Measurements from ENCODE around the gene NDFIP1. TPM values are rescaled to one million over a fixed set of nuclear protein-coding genes. Genes with fewer than 3 reads are reported as not detected.

Gene NDFIP1
- total and polyA plus RNA-seq, 2 of the 4 experiments (the other 2 are of a cell fraction), result 7.7 to 15.4 TPM

- Histone ChIP-seq H2BK20ac (ENCODE audit: low read depth, low read length) (no peak overlapping the region), H3K79me1 (ENCODE audit: low read depth in 1 of 2, low read length in 2 of 2) (no peaks in the 10 kb centered on the region), H3K56ac (ENCODE audit: extremely low read depth, insufficient read depth, low read length) (no peak overlapping the region), H4K5ac (ENCODE audit: low read depth, low read length) (no peak overlapping the region), H2AFZ (replicated peaks; ENCODE audit: low read length, poor library complexity) (no peak overlapping the region), H3K4ac (ENCODE audit: low read depth, low read length) (no peak overlapping the region), H2AK5ac (ENCODE audit: low read depth, low read length) (no peak overlapping the region), H3K27me3 (ENCODE audit: control insufficient read depth, insufficient read depth, low read length) (peaks cover 9% of the 10 kb centered on the region), H2BK120ac (ENCODE audit: low read depth, low read length) (no peak overlapping the region), H3K9me3 (ENCODE audit: control insufficient read depth, insufficient read depth, low read length) (no peaks in the 10 kb centered on the region), H4K91ac (ENCODE audit: insufficient read depth, low read depth, low read length) (no peak overlapping the region), H2BK5ac (ENCODE audit: low read depth, low read length, poor library complexity, severe bottlenecking) (no peak overlapping the region), H3K4me3 (ENCODE audit: insufficient read depth, low read depth, low read length) (no peak overlapping the region), H3K14ac (replicated peaks; ENCODE audit: low read depth, low read length) (no peak overlapping the region), H2AK9ac (replicated peaks; ENCODE audit: low read depth, low read length, poor library complexity) (no peak overlapping the region), H3K4me1 (ENCODE audit: control insufficient read depth, insufficient read depth, low read length) (no peaks in the 10 kb centered on the region), H2BK15ac (ENCODE audit: low read depth, low read length) (no peak overlapping the region), H4K20me1 (ENCODE audit: insufficient read depth, low read length) (no peaks in the 10 kb centered on the region), H3K36me3 (ENCODE audit: control insufficient read depth, insufficient read depth, low read length) (no peaks in the 10 kb centered on the region), H3K23ac (ENCODE audit: low read depth, low read length) (no peak overlapping the region), H4K8ac (ENCODE audit: low read depth in 2 of 2, low read length in 2 of 2) (no peak overlapping the region), H3K4me2 (ENCODE audit: low read depth, low read length) (no peak overlapping the region), H3K18ac (ENCODE audit: low read depth, low read length) (no peak overlapping the region), H3K9ac (ENCODE audit: low read depth, low read length) (no peak overlapping the region), H3K9me1 (ENCODE audit: insufficient read depth, low read length) (no peaks in the 10 kb centered on the region), H3K27ac (ENCODE audit: insufficient read depth, low read length) (no peak overlapping the region)
- ChIA-PET POLR2A (ENCODE audit: unreplicated experiment) (no interaction called here), CTCF (no interaction called here)
- DNase-seq (no peak), ATAC-seq (ENCODE audit: low read depth) (no peak)
- no TSS peak for BruUV-seq (replicated peaks)
- in situ Hi-C loops (cut with MboI; ENCODE audit: low sequenced_read_pairs), result loop anchor here (25.0 kb wide), 1 partner anchor 413 kb away; the partner anchor contains the start of gene ARAP3
- TF ChIP-seq MXI1 (IDR thresholded peaks at IDR 0.05; ENCODE audit: borderline replicate concordance, low read depth, low read length) (no peak), ELK1 (IDR thresholded peaks at IDR 0.05; ENCODE audit: borderline replicate concordance, low read depth, low read length) (no peak), CTCF (conservative IDR thresholded peaks at IDR 0.05; ENCODE audit: low read depth, low read length) (no peak), RCOR1 (IDR thresholded peaks at IDR 0.05; ENCODE audit: insufficient replicate concordance, low read length) (no peak), CHD1 (IDR thresholded peaks at IDR 0.05; ENCODE audit: low read depth, low read length) (no peak), CEBPB (IDR thresholded peaks at IDR 0.05; ENCODE audit: low read depth, low read length) (no peak), FOS (IDR thresholded peaks at IDR 0.05; ENCODE audit: low read depth, low read length) (no peak), POLR2A (IDR thresholded peaks at IDR 0.05; ENCODE audit: low read depth, low read length) (no peak), BHLHE40 (IDR thresholded peaks at IDR 0.05; ENCODE audit: low read depth, low read length) (no peak), SMC3 (IDR thresholded peaks at IDR 0.05; ENCODE audit: low read depth, low read length) (no peak), MAFK (IDR thresholded peaks at IDR 0.05; ENCODE audit: low read depth, low read length) (no peak), RFX5 (IDR thresholded peaks at IDR 0.05; ENCODE audit: low read depth, low read length) (no peak), NFE2L2 (IDR thresholded peaks at IDR 0.05; ENCODE audit: low read depth, low read length) (no peak), RAD21 (IDR thresholded peaks at IDR 0.05; ENCODE audit: low read length) (no peak), MAZ (IDR thresholded peaks at IDR 0.05; ENCODE audit: borderline replicate concordance, low read depth, low read length) (no peak)
- TF ChIP-seq, protein P1, sequence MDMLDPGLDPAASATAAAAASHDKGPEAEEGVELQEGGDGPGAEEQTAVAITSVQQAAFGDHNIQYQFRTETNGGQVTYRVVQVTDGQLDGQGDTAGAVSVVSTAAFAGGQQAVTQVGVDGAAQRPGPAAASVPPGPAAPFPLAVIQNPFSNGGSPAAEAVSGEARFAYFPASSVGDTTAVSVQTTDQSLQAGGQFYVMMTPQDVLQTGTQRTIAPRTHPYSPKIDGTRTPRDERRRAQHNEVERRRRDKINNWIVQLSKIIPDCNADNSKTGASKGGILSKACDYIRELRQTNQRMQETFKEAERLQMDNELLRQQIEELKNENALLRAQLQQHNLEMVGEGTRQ (IDR thresholded peaks at IDR 0.05; ENCODE audit: low read depth, low read length), result no peak
- no CpG with 5 or more reads among the region's 7 CpGs for WGBS, 2 experiments (ENCODE audit: extremely low coverage in 2 of 2, insufficient read length in 1 of 2)
- dilution Hi-C loops (cut with HindIII; ENCODE audit: low sequenced_read_pairs, unreplicated experiment), result no loop called here
- intact Hi-C loops (cut with micrococcal nuclease), result no loop called here
Observed at GRCh38 chr5:142100307-142100706, 8.3 kb upstream of the NDFIP1 start.
